Measurements from ENCODE around the gene RASSF3. TPM values are rescaled to one million over a fixed set of nuclear protein-coding genes. Genes with fewer than 3 reads are reported as not detected.

The RASSF3 gene
- polyA plus RNA-seq, 1 donor (not counting 4 experiments of a cell fraction or from before 2014, with no cell fraction given): 9.6 TPM

DNA sequence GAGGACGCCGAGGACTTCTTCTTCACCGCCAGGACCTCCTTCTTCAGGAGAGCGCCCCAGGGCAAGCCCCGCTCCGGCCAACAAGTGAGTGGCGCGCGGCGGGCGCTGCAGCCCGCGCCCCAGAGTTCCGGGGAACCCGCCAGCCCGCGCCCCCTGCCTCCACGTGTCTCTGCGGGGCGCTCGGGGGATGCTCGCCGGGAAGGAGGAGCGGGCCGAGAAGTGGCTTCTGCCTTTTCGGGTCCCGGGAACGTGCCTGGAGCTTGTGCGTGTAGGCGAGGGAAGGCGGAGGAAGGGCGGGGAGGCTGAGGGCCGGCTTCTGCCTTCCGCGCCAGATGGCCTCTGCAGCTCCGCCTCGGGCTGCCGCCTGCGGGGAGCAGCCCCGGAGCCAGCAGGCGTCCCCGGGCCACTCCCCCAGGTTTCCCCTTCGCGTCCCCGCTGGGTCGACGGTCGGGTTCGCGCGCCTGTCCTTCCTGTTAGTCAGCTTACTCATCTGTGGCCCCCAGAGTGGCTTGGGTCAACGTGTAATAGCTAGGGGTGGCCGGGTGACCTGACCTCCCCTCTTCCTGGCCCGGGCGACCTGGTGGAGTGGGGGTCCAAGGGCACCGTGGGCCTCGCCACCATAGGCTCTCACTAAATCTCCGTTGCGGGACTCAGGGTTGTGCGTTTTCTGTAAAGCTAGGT is 505 bp downstream of the RASSF3 start:
- Histone ChIP-seq H3K9me1 (ENCODE audit: control insufficient read depth, extremely low read depth, insufficient read depth, low read length) (no peaks in the 10 kb centered on the region), H3K4me1 (ENCODE audit: control insufficient read depth, extremely low read depth, insufficient read depth, low read length) (peaks cover 12% of the 10 kb centered on the region), H3K4me3 (ENCODE audit: control insufficient read depth in 2 of 3, extremely low read depth in 1 of 3, insufficient read depth in 2 of 3, low read depth in 1 of 3, low read length in 3 of 3) (peak overlapping the region; percentile 75 to 83 (median 82)), H3K9me3 (ENCODE audit: control insufficient read depth, low read depth, low read length) (no peaks in the 10 kb centered on the region), H3K27ac (ENCODE audit: control insufficient read depth, insufficient read depth, low read length) (peak overlapping the region; percentile 36), H2AFZ (ENCODE audit: control insufficient read depth, low read length) (peak overlapping the region; percentile 84), H3K9ac (ENCODE audit: control insufficient read depth, extremely low read depth, insufficient read depth, low read length) (peak overlapping the region; percentile 76), H3K27me3 (ENCODE audit: control insufficient read depth, extremely low read depth, insufficient read depth, low read length) (no peaks in the 10 kb centered on the region), H3K79me2 (ENCODE audit: control insufficient read depth, insufficient read depth, low read length) (peaks cover 28% of the 10 kb centered on the region), H3K36me3 (ENCODE audit: control insufficient read depth in 2 of 2, extremely low read depth in 1 of 2, insufficient read depth in 2 of 2, low read length in 2 of 2) (no peaks in the 10 kb centered on the region), H4K20me1 (ENCODE audit: control insufficient read depth, extremely low read depth, insufficient read depth, low read length) (no peaks in the 10 kb centered on the region), H3K4me2 (ENCODE audit: control insufficient read depth, extremely low read depth, insufficient read depth, low read depth, low read length) (peak overlapping the region; percentile 79)
- no peak for FAIRE-seq
- TF ChIP-seq EZH2 (IDR thresholded peaks at IDR 0.05; ENCODE audit: low read length): no peak
- TF ChIP-seq CTCF (optimal IDR thresholded peaks at IDR 0.05 in 1 of 3, IDR thresholded peaks at IDR 0.05 in 1 of 3, conservative IDR thresholded peaks at IDR 0.05 in 1 of 3; ENCODE audit: extremely low read depth in 1 of 3, insufficient read depth in 2 of 3, low read length in 3 of 3): no peak
- dilution Hi-C loops (cut with MboI; ENCODE audit: extremely low pct_ligation_motif_present, low sequenced_read_pairs): no loop called here
- DNase-seq (ENCODE audit: low read depth, low spot score): no peak

- DNase-seq (ENCODE audit: low read depth, low spot score) (no peak), FAIRE-seq (no peak)
- Histone ChIP-seq H3K4me2 (ENCODE audit: control insufficient read depth, extremely low read depth, insufficient read depth, low read depth, low read length) (peak overlapping the region; percentile 79), H3K36me3 (ENCODE audit: control insufficient read depth in 2 of 2, extremely low read depth in 1 of 2, insufficient read depth in 2 of 2, low read length in 2 of 2) (peaks cover 0 to 3% of the 10 kb centered on the region in 2 experiments), H3K27ac (ENCODE audit: control insufficient read depth, insufficient read depth, low read length) (peak overlapping the region; percentile 36), H3K9me3 (ENCODE audit: control insufficient read depth, low read depth, low read length) (no peaks in the 10 kb centered on the region), H3K4me3 (ENCODE audit: control insufficient read depth in 2 of 3, extremely low read depth in 1 of 3, insufficient read depth in 2 of 3, low read depth in 1 of 3, low read length in 3 of 3) (peak overlapping the region; percentile 75 to 83 (median 82)), H3K4me1 (ENCODE audit: control insufficient read depth, extremely low read depth, insufficient read depth, low read length) (peaks cover 12% of the 10 kb centered on the region), H3K79me2 (ENCODE audit: control insufficient read depth, insufficient read depth, low read length) (peaks cover 31% of the 10 kb centered on the region), H3K27me3 (ENCODE audit: control insufficient read depth, extremely low read depth, insufficient read depth, low read length) (no peaks in the 10 kb centered on the region), H3K9me1 (ENCODE audit: control insufficient read depth, extremely low read depth, insufficient read depth, low read length) (no peaks in the 10 kb centered on the region), H3K9ac (ENCODE audit: control insufficient read depth, extremely low read depth, insufficient read depth, low read length) (peak overlapping the region; percentile 76), H2AFZ (ENCODE audit: control insufficient read depth, low read length) (peak overlapping the region; percentile 84), H4K20me1 (ENCODE audit: control insufficient read depth, extremely low read depth, insufficient read depth, low read length) (no peaks in the 10 kb centered on the region)
- no peak for TF ChIP-seq CTCF (optimal IDR thresholded peaks at IDR 0.05 in 1 of 3, IDR thresholded peaks at IDR 0.05 in 1 of 3, conservative IDR thresholded peaks at IDR 0.05 in 1 of 3; ENCODE audit: extremely low read depth in 1 of 3, insufficient read depth in 2 of 3, low read length in 3 of 3)
- no peak for TF ChIP-seq EZH2 (IDR thresholded peaks at IDR 0.05; ENCODE audit: low read length)
- dilution Hi-C loops (cut with MboI; ENCODE audit: extremely low pct_ligation_motif_present, low sequenced_read_pairs): no loop called here
Measured at GRCh38 chr12:64611341-64612284, 1.3 kb downstream of the RASSF3 start.

All from keratinocyte (primary cell).